ENCODE measurements around the gene SLC16A3. TPM values are rescaled to one million over a fixed set of nuclear protein-coding genes. Genes with fewer than 3 reads are reported as not detected.

Gene SLC16A3
- total RNA-seq, 1 donor from 2014 or later = 15.6 TPM

GRCh38 chr17:82239401-82239925, 10.6 kb downstream of the SLC16A3 start:
- peaks cover 6% of the 10 kb centered on the region for H3K36me3 Mint-ChIP-seq (ENCODE audit: unreplicated experiment)
- H3K4me3 Mint-ChIP-seq (ENCODE audit: unreplicated experiment) = no peak overlapping the region
- H3K9me3 Mint-ChIP-seq (ENCODE audit: unreplicated experiment) = peaks cover 13% of the 10 kb centered on the region
- no peak overlapping the region for H3K27ac Mint-ChIP-seq (ENCODE audit: unreplicated experiment)
- DNase-seq = no peak
- peaks cover 12% of the 10 kb centered on the region for H3K27me3 Mint-ChIP-seq (ENCODE audit: unreplicated experiment)
- peaks cover 15% of the 10 kb centered on the region for H3K4me1 Mint-ChIP-seq (ENCODE audit: low read depth, unreplicated experiment)
- no peak for TF ChIP-seq CTCF (IDR thresholded peaks at IDR 0.05; ENCODE audit: partially characterized antibody, unreplicated experiment)

GRCh38 chr17:82239926-82240505, 11.2 kb downstream of the SLC16A3 start:
- Mint-ChIP-seq H3K4me1 (ENCODE audit: low read depth, unreplicated experiment) (peaks cover 14% of the 10 kb centered on the region), H3K4me3 (ENCODE audit: unreplicated experiment) (no peak overlapping the region), H3K27ac (ENCODE audit: unreplicated experiment) (peak overlapping the region; percentile 82), H3K36me3 (ENCODE audit: unreplicated experiment) (peaks cover 6% of the 10 kb centered on the region), H3K27me3 (ENCODE audit: unreplicated experiment) (peaks cover 12% of the 10 kb centered on the region), H3K9me3 (ENCODE audit: unreplicated experiment) (peaks cover 13% of the 10 kb centered on the region)
- DNase-seq = no peak
- no peak for TF ChIP-seq CTCF (IDR thresholded peaks at IDR 0.05; ENCODE audit: partially characterized antibody, unreplicated experiment)

GRCh38 chr17:82240506-82241182, 11.8 kb downstream of the SLC16A3 start:
- Mint-ChIP-seq H3K4me1 (ENCODE audit: low read depth, unreplicated experiment) (peaks cover 14% of the 10 kb centered on the region), H3K27me3 (ENCODE audit: unreplicated experiment) (peaks cover 12% of the 10 kb centered on the region), H3K4me3 (ENCODE audit: unreplicated experiment) (peak overlapping the region; percentile 30), H3K9me3 (ENCODE audit: unreplicated experiment) (peaks cover 13% of the 10 kb centered on the region), H3K36me3 (ENCODE audit: unreplicated experiment) (peaks cover 6% of the 10 kb centered on the region), H3K27ac (ENCODE audit: unreplicated experiment) (peak overlapping the region; percentile 68)
- no peak for DNase-seq
- no peak for TF ChIP-seq CTCF (IDR thresholded peaks at IDR 0.05; ENCODE audit: partially characterized antibody, unreplicated experiment)

- peaks cover 6% of the 10 kb centered on the region for H3K36me3 Mint-ChIP-seq (ENCODE audit: unreplicated experiment)
- H3K4me1 Mint-ChIP-seq (ENCODE audit: low read depth, unreplicated experiment) = peaks cover 14% of the 10 kb centered on the region
- TF ChIP-seq CTCF (IDR thresholded peaks at IDR 0.05; ENCODE audit: partially characterized antibody, unreplicated experiment) = no peak
- no peak for DNase-seq
- H3K27ac Mint-ChIP-seq (ENCODE audit: unreplicated experiment) = peak overlapping the region; percentile 68
- peaks cover 12% of the 10 kb centered on the region for H3K27me3 Mint-ChIP-seq (ENCODE audit: unreplicated experiment)
- no peak overlapping the region for H3K4me3 Mint-ChIP-seq (ENCODE audit: unreplicated experiment)
- H3K9me3 Mint-ChIP-seq (ENCODE audit: unreplicated experiment) = peaks cover 13% of the 10 kb centered on the region
These were observed 12.5 kb downstream of the SLC16A3 start for GRCh38 chr17:82241183-82241925.

All from glutamatergic neuron (in vitro differentiated cells).